ENCODE measurements around the gene GNE.

The GNE gene

DNA sequence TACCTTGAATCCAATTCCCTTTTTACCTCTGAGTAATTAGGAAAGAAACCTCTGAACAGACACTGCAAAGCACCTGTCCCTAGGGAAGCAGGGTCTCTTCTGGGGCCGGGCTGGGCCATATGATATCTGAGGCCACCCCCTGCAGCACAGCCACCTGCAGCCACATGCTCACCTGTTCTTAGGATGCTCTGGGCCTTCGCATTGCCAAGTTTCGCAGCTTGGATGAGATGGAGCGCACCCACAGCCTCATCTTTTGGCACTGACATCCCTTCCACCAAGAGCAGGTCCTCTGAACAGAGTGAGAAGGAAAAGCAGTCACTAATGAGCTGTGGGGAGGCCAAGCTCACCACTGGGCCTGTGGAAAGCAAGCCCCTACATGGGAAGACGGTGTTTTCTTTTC is 40.2 kb downstream of the GNE start:
- no peak overlapping the region for H3K4me3 ChIP-seq (replicated peaks; ENCODE audit: low read depth, low read length)
- no peak for DNase-seq (ENCODE audit: extremely low read depth, low read depth)
- no peak for TF ChIP-seq CTCF (IDR thresholded peaks at IDR 0.05; ENCODE audit: low read depth, low read length, missing control alignments)

GRCh38 chr9:36217256-36217968 is 40.8 kb downstream of the GNE start:
- no peak overlapping the region for H3K4me3 ChIP-seq (replicated peaks; ENCODE audit: low read depth, low read length)
- no peak for TF ChIP-seq CTCF (IDR thresholded peaks at IDR 0.05; ENCODE audit: low read depth, low read length, missing control alignments)
- no peak for DNase-seq (ENCODE audit: extremely low read depth, low read depth)

GRCh38 chr9:36214571-36214970 is 43.7 kb downstream of the GNE start:
- no peak for TF ChIP-seq CTCF (IDR thresholded peaks at IDR 0.05; ENCODE audit: low read depth, low read length, missing control alignments)
- no peak overlapping the region for H3K4me3 ChIP-seq (replicated peaks; ENCODE audit: low read depth, low read length)
- no peak for DNase-seq (ENCODE audit: extremely low read depth, low read depth)

DNA sequence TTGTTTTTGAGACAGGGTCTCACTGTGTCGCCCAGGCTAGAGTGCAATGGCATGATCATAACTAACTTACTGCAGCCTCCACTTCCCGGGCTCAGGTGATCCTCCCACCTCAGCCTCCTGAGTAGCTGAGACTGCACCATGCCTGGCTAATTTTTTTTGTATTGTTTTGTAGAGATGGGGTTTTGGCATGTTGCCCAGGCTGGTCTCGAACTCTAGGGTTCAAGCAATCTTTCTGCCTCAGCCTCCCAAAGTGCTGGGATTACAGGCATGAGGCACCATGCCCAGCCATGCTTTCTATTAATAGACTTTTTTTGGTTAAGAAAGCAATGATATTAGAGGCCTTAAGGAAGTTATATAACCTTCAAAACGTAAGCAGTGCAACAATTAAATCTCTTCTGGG is 44.3 kb downstream of the GNE start:
- no peak overlapping the region for H3K4me3 ChIP-seq (replicated peaks; ENCODE audit: low read depth, low read length)
- no peak for TF ChIP-seq CTCF (IDR thresholded peaks at IDR 0.05; ENCODE audit: low read depth, low read length, missing control alignments)
- DNase-seq (ENCODE audit: extremely low read depth, low read depth), result no peak

- H3K4me3 ChIP-seq (replicated peaks; ENCODE audit: low read depth, low read length), result no peak overlapping the region
- no peak for DNase-seq (ENCODE audit: extremely low read depth, low read depth)
- TF ChIP-seq CTCF (IDR thresholded peaks at IDR 0.05; ENCODE audit: low read depth, low read length, missing control alignments), result no peak
Measured at GRCh38 chr9:36213387-36213786, 44.9 kb downstream of the GNE start.

GRCh38 chr9:36211510-36211909 is 46.7 kb downstream of the GNE start:
- no peak overlapping the region for H3K4me3 ChIP-seq (replicated peaks; ENCODE audit: low read depth, low read length)
- TF ChIP-seq CTCF (IDR thresholded peaks at IDR 0.05; ENCODE audit: low read depth, low read length, missing control alignments), result no peak
- DNase-seq (ENCODE audit: extremely low read depth, low read depth), result no peak

DNA sequence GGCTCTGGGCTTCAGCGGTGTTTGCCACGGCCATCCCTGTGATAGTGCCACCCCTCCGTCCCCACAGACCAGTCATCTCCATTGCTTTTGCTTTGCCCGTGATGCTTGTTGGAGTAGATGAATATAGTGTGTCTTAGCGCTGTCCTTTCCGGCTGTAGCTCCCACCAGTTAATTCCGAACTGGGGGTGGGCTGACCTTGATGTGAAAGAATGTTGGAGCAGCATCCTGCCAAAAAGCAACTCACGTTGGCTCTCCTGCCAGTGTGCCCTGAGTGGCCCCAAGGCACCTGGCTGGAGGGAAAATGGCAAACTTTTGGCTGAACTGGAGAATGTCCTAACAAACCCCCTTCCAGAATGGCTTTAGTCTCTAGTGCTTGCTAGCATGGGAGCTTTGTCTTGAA is 47.5 kb downstream of the GNE start:
- no peak for TF ChIP-seq CTCF (IDR thresholded peaks at IDR 0.05; ENCODE audit: low read depth, low read length, missing control alignments)
- no peak overlapping the region for H3K4me3 ChIP-seq (replicated peaks; ENCODE audit: low read depth, low read length)
- DNase-seq (ENCODE audit: extremely low read depth, low read depth), result no peak

Data from HFF-Myc (cell line).